IPS-NIHi11 (cell line): ENCODE results near the gene CKMT2.
"Not testable (repeated sequence)": the region's sequence is repeated elsewhere in the genome, so short reads cannot be mapped to it uniquely, and the experiment has no call there.

Source experiments
- DNase-seq: peaks from one replicate; pipeline ENCODE4 v3.0.0; 2012; ENCODE audit warnings: mixed read lengths, low spot score

Gene CKMT2

DNA sequence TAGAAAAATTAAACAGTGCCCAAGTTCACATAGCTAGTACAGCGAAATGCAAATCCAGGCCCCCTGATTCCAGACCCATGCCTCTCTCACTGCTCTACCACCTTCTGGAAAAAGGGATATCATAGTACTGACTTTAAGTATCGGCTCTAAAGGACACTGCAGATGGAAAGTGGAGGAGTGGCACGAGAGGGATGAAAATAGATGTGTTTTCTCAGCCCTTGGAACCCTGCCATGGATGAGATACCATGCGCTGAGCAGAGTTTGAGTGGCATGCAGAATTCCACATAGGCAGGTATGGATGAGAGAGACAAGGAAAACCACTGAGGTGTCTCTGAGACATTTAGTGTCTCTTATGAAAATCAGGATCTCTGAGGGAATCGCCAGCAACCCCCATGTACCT lies 18.8 kb downstream of the CKMT2 start:
- no peak for DNase-seq

GRCh38 chr5:81252904-81253303 lies 19.8 kb downstream of the CKMT2 start:
- DNase-seq, result no peak

GRCh38 chr5:81253875-81254274 lies 20.8 kb downstream of the CKMT2 start:
- DNase-seq, result no peak

GRCh38 chr5:81254886-81255559 lies 21.9 kb downstream of the CKMT2 start:
- DNase-seq, result no peak

DNA sequence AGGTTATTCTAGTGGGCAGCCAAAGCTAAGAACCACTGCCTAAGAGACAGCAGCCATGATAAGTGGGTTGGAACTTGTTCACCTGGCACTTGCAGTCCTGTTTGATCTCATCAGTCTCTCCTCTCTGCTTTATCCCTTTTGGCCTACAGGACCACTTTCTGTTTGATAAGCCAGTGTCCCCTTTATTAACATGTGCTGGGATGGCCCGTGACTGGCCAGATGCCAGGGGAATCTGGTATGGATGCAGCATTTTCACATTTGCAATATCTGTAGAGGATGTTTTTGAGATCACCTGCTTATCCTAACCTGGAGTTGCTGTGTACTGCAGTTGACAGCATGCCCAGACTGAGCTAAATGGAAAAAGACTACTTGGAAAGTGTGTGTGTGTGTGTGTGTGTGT lies 23.6 kb downstream of the CKMT2 start:
- no peak for DNase-seq

DNA sequence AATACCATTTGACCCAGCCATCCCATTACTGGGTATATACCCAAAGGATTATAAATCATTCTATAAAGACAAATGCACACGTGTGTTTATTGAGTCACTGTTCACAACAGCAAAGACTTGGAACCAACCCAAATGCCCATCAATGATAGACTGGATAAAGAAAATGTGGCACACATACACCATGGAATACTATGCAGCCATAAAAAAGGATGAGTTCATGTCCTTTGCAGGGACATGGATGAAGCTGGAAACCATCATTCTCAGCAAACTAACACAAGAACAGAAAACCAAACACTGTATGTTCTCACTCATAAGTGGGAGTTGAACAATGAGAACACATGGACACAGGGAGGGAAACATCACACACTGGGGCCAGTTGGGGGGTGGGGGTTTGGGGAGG lies 29.7 kb downstream of the CKMT2 start:
- DNase-seq, result not testable (repeated sequence)

DNA sequence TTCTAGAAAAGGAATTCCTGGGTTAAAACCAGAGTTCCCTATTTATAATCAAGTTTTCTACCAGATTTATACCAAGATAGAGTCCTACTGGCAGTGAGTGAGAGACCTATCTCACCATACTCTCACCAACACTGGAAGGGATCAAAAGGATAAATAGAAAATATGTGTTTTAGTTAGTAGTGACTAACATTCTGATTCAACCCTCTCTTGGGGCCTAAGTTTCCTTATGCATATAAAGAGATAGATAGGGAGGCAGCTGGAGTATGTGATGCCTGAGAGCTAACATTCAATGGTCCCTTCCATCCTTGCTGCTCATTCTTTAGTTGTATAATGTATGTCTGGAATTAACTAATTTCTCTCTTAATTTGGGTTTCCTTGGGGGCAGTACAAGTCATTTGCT lies 32.0 kb downstream of the CKMT2 start:
- no peak for DNase-seq

- no peak for DNase-seq
Observed at GRCh38 chr5:81268521-81269196, 35.5 kb downstream of the CKMT2 start.

DNA sequence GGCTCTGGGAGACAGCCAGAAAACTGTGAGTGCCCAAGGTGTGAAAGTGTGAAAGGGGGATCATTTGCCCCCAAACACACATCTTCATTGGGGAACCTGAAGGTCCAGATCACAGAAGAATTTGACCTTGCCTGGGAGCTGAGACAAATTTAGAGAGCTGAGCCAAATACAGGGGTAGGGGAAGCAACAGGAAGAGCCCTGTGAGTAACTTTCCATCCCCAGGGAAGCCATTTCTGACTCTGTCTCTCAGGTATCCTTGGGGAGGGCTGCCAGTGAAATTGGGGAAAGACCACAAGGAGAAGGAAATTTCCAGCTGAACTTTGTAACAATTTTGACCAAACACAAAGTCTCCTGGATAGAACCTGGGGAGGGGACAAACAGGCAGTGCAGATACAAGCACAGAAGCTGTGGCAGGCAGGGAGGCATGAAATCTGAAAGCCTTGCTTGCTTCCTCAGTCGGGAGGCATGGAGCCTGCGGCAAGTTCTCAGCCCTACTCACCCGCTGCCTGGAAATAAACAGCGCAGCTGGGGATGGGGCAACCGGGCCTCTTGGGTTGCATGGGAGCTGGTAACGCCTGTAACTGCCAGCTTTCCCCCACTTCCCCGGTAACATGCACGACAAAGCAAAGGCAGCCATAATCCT lies 36.8 kb downstream of the CKMT2 start:
- DNase-seq, result no peak

DNA sequence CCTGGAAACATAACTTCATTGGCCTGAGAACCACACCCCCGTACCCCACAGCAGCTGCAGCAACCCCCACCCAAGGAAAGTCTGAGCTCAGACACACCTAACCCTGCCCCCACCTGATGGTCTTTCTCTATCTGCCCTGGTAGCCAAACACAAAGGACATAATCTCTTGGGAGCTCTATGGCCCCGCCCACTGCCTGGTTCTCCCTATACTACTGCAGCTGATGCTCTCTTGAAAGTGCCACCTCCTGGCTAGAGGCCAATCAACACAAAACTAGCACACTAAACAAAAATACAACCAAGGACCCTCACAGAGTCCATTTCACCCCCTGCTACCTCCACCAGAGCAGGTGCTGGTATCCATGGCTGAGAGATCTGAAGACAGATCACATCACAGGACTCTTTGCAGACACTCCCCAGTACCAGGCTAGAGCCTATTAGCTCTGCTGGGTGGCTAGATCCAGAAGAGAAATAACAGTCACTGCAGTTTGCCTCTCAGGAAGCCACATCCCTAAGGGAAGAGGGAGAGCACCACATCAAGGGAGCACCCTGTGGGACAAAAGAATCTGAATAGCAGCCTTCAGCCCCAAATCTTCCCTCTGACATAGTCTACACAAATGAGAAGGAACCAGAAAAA lies 37.4 kb downstream of the CKMT2 start:
- not testable (repeated sequence) for DNase-seq

DNA sequence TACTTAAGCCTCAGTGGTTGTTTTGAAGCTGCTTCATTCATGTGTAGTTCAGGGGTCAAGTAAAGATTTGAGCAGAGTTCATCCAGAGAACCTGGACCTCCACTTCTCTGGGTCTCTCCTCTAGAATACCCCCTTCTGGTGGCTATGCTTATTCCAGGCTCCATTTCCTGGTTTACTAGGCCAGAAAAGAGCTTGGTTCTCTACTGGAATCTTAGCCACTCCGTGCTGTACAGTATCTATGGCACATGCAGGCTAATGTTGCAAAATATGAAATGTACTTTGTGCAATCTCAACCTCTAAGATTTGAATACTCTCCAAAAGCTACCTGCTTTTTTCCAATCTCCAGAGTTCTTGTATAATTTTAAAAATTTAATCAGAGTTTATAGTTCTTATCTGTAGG lies 50.9 kb downstream of the CKMT2 start:
- DNase-seq, result no peak

- DNase-seq, result peak; percentile 15
Observed at GRCh38 chr5:81286059-81286617, 53.0 kb downstream of the CKMT2 start.

- DNase-seq, result no peak
Observed at GRCh38 chr5:81288021-81288433, 54.9 kb downstream of the CKMT2 start.

- no peak for DNase-seq
Observed at GRCh38 chr5:81290146-81290545, 57.0 kb downstream of the CKMT2 start.

DNA sequence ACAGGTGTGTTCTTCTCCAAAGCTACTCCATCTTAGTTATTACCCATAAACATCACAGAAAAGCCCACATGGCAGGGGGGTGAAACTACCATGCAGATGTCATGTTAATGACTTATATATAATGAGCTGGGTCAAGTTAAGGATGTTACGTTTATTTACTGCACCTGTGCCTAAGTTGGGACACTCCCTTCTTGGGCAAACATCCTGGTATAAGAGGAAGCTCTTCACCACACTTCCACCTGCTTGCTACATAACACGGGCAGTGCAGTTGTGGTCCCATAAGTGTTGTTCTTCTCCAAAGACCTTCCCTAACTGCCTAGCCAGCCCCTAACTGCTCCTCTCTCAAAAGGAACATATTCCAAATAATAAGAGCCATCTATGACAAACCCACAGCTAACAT lies 59.0 kb downstream of the CKMT2 start:
- DNase-seq, result no peak

- DNase-seq, result not testable (repeated sequence)
Observed at GRCh38 chr5:81294021-81294420, 60.9 kb downstream of the CKMT2 start.

DNA sequence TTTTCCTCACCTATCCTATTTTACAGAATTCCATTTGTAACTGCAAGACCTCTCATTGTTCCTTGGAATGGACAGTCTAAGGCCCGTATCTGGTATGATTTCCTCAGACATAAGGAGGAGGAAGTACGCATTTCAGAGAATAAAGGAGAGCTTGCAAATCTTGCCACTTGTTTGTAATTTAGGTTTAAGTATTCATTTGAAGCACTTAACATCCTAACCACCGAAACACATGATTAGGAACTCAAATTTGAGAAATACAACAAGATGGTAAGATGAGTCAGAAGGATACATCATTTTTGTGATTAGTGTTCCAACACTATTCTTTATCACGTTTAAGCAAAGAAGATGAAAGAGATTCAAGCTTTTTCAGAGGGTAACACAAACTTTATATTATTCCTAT lies 64.4 kb downstream of the CKMT2 start:
- DNase-seq, result no peak

DNA sequence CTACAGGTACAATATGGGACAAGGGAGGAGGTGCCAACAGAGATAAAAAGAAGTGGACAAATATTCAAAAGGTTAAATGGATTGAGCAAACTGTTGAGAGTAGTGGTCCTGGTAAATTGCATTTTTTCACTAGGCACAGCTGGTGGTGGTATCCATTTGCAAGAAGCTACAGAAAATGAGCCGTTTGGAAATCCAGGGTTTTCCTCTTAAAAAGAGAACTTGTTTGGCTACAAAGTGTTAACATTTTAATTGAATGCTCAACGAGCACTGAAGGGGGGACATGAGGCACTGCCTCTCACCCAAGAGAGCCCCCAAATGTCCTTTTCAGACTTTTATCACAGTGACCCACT lies 67.8 kb downstream of the CKMT2 start:
- DNase-seq, result no peak

GRCh38 chr5:81301271-81302015 lies 68.3 kb downstream of the CKMT2 start, which contains the start of gene ZCCHC9:
Gene ZCCHC9 (plus strand): TSS chr5:81301587. CDS start chr5:81304758, 3,171 bp downstream.
- peak; percentile 92 for DNase-seq

GRCh38 chr5:81302596-81302995 lies 69.5 kb downstream of the CKMT2 start:
- DNase-seq, result no peak

GRCh38 chr5:81303563-81303962 lies 70.4 kb downstream of the CKMT2 start:
- no peak for DNase-seq

DNA sequence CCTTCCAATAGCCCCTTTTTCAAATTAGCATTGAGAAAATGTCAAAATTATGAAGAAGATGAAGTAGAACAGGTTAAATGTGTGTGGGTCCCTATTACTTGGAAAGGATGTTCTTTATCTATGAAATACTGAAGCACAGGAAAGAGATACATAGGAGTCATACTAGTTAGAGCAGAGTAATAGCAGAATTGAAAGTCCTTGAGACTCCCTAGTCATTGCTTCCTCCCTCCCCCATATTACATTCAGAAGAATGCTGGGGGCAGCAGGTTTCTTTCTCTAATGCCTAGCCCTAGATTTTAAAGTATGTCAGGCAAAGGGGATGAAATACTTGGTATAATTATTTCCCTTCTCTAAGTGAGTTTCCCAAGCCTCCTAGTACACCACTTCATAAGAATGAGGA lies 72.7 kb downstream of the CKMT2 start:
- no peak for DNase-seq
